PC-9 (cell line): ENCODE data around the gene RNF220. TPM values are rescaled to one million over a fixed set of nuclear protein-coding genes. Genes with fewer than 3 reads are reported as not detected.

Experiments
- BruUV-seq: library from RNA; stranded (reverse); fragments of 400-500 nt; replicated peaks from 2 replicates; lab custom pipeline; 2021; lab: Mats Ljungman, UMichigan
- CTCF ChIA-PET: fragments of 300-600 bp; sonication (Branson Sonifier 250); formaldehyde crosslinking; loops from one replicate; lab custom pipeline; 2022; ENCODE audit warnings: antibody characterized with exemption; lab: Charles Lee
- POLR2A ChIA-PET: fragments of 300-600 bp; sonication (Branson Sonifier 250); formaldehyde crosslinking; loops from one replicate; lab custom pipeline; 2022; ENCODE audit warnings: antibody characterized with exemption; ENCODE audit not compliant: unreplicated experiment; lab: Charles Lee
- DNase-seq, 2 experiments: peaks; one replicate each; pipeline versions ENCODE4 v3.0.0 to v3.0.0-alpha.2; 2015 to 2022; ENCODE audit warnings: mixed read lengths in 1 of 2
- H2AFZ ChIP-seq: fragments of 200-600 bp; sonication (generic); 2 replicates; pipeline ENCODE4 v1.8.1; 2017; ENCODE audit warnings: antibody characterized with exemption
- H3F3A ChIP-seq: fragments of 200-600 bp; sonication (generic); 2 replicates; pipeline ENCODE4 v1.8.1; 2017; ENCODE audit warnings: antibody characterized with exemption, mild to moderate bottlenecking, low read depth; ENCODE audit not compliant: insufficient read depth
- H3K27ac ChIP-seq: fragments of 200-600 bp; sonication (generic); 2 replicates; pipeline ENCODE4 v1.6.1; 2016; ENCODE audit warnings: mixed run types
- H3K27me3 ChIP-seq: fragments of 200-600 bp; sonication (generic); 2 replicates; pipeline ENCODE4 v1.6.1; 2016; ENCODE audit warnings: low read depth, mixed run types; ENCODE audit not compliant: insufficient read depth
- H3K36me3 ChIP-seq: fragments of 200-600 bp; sonication (generic); 2 replicates; pipeline ENCODE4 v1.6.1; 2016; ENCODE audit warnings: low read depth, mixed run types
- H3K4me1 ChIP-seq: fragments of 200-600 bp; sonication (generic); replicated peaks from 2 replicates; pipeline ENCODE4 v1.6.1; 2016; ENCODE audit warnings: mixed run types; ENCODE audit not compliant: insufficient read depth
- H3K4me2 ChIP-seq: fragments of 200-600 bp; sonication (generic); 2 replicates; pipeline ENCODE4 v1.6.1; 2017; ENCODE audit warnings: mixed run types
- H3K4me3 ChIP-seq: fragments of 200-600 bp; sonication (generic); 2 replicates; pipeline ENCODE4 v1.6.1; 2016; ENCODE audit warnings: mixed run types
- H3K79me2 ChIP-seq: fragments of 200-600 bp; sonication (generic); 2 replicates; pipeline ENCODE4 v1.6.1; 2017; ENCODE audit warnings: low read depth, mixed run types
- H3K9me2 ChIP-seq: fragments of 200-600 bp; sonication (generic); 2 replicates; pipeline ENCODE4 v1.8.1; 2017; ENCODE audit warnings: mild to moderate bottlenecking; ENCODE audit not compliant: insufficient read depth
- H3K9me3 ChIP-seq: fragments of 200-600 bp; sonication (generic); 2 replicates; pipeline ENCODE4 v1.8.1; 2016; ENCODE audit warnings: low read depth; ENCODE audit not compliant: insufficient read depth
- H4K20me1 ChIP-seq: fragments of 200-600 bp; sonication (generic); 2 replicates; pipeline ENCODE4 v1.8.1; 2017; ENCODE audit not compliant: insufficient read depth
- CTCF ChIP-seq: fragments of 200-600 bp; sonication (generic); conservative IDR thresholded peaks from 2 replicates; pipeline ENCODE4 v1.6.1; 2017; ENCODE audit warnings: mixed run types, antibody characterized with exemption, mild to moderate bottlenecking, moderate library complexity
- EZH2 ChIP-seq: fragments of 200-600 bp; sonication (generic); IDR thresholded peaks from 2 replicates; pipeline ENCODE4 v1.8.0; 2017; ENCODE audit warnings: antibody characterized with exemption, low read depth
- intact Hi-C: fragments of 100-400 bp; cut with micrococcal nuclease; formaldehyde crosslinking; loops from one replicate; pipeline ENCODE4 v1.10.0; 2022; ENCODE audit not compliant: unreplicated experiment
- total RNA-seq: library from RNA; stranded (reverse); gene quantifications from 2 replicates; pipeline ENCODE4 v1.2.3, GENCODE V29; 2021

RNF220 gene
- total RNA-seq, 1 experiment from 2014 or later: 82.9 TPM

- Histone ChIP-seq H3K9me3 (no peaks in the 10 kb centered on the region), H3K79me2 (no peaks in the 10 kb centered on the region), H3K4me2 (no peak overlapping the region), H3K9me2 (no peaks in the 10 kb centered on the region), H3K4me1 (no peaks in the 10 kb centered on the region), H3K27ac (no peak overlapping the region), H4K20me1 (no peaks in the 10 kb centered on the region), H3K36me3 (no peaks in the 10 kb centered on the region), H3K27me3 (no peaks in the 10 kb centered on the region), H2AFZ (no peak overlapping the region), H3F3A (no peaks in the 10 kb centered on the region), H3K4me3 (no peak overlapping the region)
- no TSS peak for BruUV-seq
- peak in 1 of 2 experiments; percentile 26 for DNase-seq
- no peak for TF ChIP-seq EZH2
- no peak for TF ChIP-seq CTCF
- ChIA-PET POLR2A (interaction anchor here (0.6 to 0.7 kb wide), 3 partner anchors 32 to 115 kb away, joined by 8 to 14 read pairs (median 10); no protein-coding TSS in a partner anchor), CTCF (interaction anchor here (0.6 kb wide), 1 partner anchor 9 kb away, joined by 4 read pairs; no protein-coding TSS in a partner anchor)
- intact Hi-C loops: no loop called here
These were observed 67.8 kb downstream of the RNF220 start for GRCh38 chr1:44472620-44473525.

GRCh38 chr1:44476891-44477290 lies 71.8 kb downstream of the RNF220 start:
- H4K20me1 ChIP-seq: no peaks in the 10 kb centered on the region
- ChIA-PET POLR2A (interaction anchor here (0.6 kb wide), 1 partner anchor 86 kb away, joined by 3 read pairs; no protein-coding TSS in a partner anchor), CTCF (interaction anchor here (0.6 kb wide), 1 partner anchor 175 kb away, joined by 9 read pairs; no protein-coding TSS in a partner anchor)
- H3F3A ChIP-seq: no peaks in the 10 kb centered on the region
- intact Hi-C loops: no loop called here
- H3K27ac ChIP-seq: no peak overlapping the region
- H3K9me3 ChIP-seq: no peaks in the 10 kb centered on the region
- H3K36me3 ChIP-seq: no peaks in the 10 kb centered on the region
- no peak for DNase-seq
- no peaks in the 10 kb centered on the region for H3K79me2 ChIP-seq
- H3K9me2 ChIP-seq: no peaks in the 10 kb centered on the region
- H3K27me3 ChIP-seq: no peaks in the 10 kb centered on the region
- H3K4me1 ChIP-seq: no peaks in the 10 kb centered on the region
- no peak overlapping the region for H2AFZ ChIP-seq
- H3K4me2 ChIP-seq: no peak overlapping the region
- no TSS peak for BruUV-seq
- TF ChIP-seq CTCF (no peak), EZH2 (no peak)
- no peak overlapping the region for H3K4me3 ChIP-seq

GRCh38 chr1:44481701-44482100 lies 76.6 kb downstream of the RNF220 start:
- H3K27me3 ChIP-seq: no peaks in the 10 kb centered on the region
- DNase-seq: no peak
- intact Hi-C loops: loop anchor here (10.0 kb wide), 1 partner anchor 73 kb away; no protein-coding TSS in a partner anchor
- no peaks in the 10 kb centered on the region for H3K79me2 ChIP-seq
- H3K4me1 ChIP-seq: peaks cover 22% of the 10 kb centered on the region
- no peaks in the 10 kb centered on the region for H4K20me1 ChIP-seq
- no peak overlapping the region for H3K27ac ChIP-seq
- TF ChIP-seq EZH2 (no peak), CTCF (no peak)
- POLR2A ChIA-PET: no interaction called here
- no peaks in the 10 kb centered on the region for H3K36me3 ChIP-seq
- peaks cover 4% of the 10 kb centered on the region; the same call in 1 of the 2 replicates for H3F3A ChIP-seq
- no peak overlapping the region for H3K4me2 ChIP-seq
- no peaks in the 10 kb centered on the region for H3K9me2 ChIP-seq
- H3K4me3 ChIP-seq: no peak overlapping the region
- CTCF ChIA-PET: interaction anchor here (0.6 kb wide), 1 partner anchor 9 kb away, joined by 4 read pairs; no protein-coding TSS in a partner anchor
- H2AFZ ChIP-seq: no peak overlapping the region
- no TSS peak for BruUV-seq
- no peaks in the 10 kb centered on the region for H3K9me3 ChIP-seq
